GM19468 (cell line): Measurements from ENCODE around the gene NAA60.
"Not testable (repeated sequence)": the region's sequence is repeated elsewhere in the genome, so short reads cannot be mapped to it uniquely, and the experiment has no call there.

Experiments used
- ATAC-seq: cut with Tn5 transposase; IDR thresholded peaks from one replicate; pipeline ENCODE4 v1.9.1; 2021; ENCODE audit warnings: mild to moderate bottlenecking, moderate library complexity, moderate number of reproducible peaks; ENCODE audit not compliant: unreplicated experiment; ENCODE audit errors: extremely low read depth

The NAA60 gene

DNA sequence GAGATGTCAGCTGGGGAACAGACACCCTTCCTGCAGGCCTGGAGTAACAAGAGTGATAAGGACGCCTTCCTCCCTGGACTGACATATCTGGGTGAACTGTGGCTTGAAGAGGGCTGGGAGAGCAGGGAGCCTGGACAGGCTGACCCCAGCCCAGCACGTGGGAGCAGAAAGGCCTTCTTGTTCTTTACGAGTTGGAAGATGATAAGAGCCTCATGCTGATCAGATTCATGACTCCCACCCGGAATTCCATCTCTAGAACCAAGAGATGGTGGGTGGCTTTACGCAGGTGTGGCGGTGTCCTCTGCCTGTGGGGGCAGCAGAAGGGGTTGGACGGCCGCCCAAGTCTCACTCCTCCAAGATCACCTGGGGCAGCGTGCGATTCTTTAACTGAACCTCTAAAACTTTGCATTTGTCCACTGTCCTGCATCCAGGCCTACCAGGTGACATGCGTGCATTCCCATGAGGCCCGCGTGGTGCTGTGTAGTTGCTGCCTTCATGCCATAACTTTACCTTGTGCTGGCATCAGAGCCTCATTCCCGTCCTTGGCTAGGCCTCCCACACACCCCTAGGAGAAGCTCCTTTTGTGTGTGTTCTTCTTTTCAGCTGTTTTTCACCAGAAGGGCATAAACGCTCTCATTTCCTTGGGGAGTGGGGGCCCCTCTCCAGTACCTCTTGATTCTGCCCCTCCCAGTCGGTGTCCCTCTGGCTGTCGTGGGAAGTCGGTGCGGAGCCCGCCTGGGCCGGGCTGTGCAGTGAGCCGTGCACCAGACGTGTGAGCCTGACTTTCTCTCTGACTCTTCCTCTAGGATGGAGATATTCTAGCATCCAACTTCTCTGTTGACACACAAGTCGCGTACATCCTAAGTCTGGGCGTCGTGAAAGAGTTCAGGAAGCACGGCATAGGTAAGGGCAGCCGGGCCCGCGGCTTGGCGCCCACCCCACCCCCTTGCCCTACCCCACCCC lies 38.5 kb downstream of the NAA60 start:
- no peak for ATAC-seq

DNA sequence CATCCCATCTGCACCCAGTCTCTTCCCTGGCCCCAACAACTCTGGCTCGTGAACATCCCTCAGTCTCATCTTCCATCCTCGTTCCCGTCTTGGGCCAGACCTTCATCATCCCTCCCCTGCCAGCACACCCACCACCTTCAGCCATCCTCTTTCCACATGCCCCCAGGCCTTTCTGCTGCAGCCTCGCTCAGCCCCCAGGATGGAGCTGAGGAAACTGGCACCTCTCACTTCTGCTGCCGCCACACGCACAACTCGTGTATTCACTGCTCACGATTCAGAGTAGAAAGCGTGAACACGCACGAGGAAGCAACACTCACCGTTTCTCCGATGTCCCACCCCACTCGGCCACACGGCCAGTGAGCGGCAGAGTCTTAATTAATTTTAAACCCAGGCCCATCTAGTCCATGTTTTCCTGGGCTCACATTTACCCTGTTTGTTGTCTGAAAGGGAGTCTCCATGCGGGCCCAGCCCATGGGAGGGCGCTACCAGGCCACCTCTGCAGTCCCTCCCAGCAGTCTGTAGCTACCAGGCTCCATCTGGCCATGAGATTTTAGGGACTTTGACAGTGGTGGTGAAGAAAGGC lies 39.3 kb downstream of the NAA60 start:
- no peak for ATAC-seq

DNA sequence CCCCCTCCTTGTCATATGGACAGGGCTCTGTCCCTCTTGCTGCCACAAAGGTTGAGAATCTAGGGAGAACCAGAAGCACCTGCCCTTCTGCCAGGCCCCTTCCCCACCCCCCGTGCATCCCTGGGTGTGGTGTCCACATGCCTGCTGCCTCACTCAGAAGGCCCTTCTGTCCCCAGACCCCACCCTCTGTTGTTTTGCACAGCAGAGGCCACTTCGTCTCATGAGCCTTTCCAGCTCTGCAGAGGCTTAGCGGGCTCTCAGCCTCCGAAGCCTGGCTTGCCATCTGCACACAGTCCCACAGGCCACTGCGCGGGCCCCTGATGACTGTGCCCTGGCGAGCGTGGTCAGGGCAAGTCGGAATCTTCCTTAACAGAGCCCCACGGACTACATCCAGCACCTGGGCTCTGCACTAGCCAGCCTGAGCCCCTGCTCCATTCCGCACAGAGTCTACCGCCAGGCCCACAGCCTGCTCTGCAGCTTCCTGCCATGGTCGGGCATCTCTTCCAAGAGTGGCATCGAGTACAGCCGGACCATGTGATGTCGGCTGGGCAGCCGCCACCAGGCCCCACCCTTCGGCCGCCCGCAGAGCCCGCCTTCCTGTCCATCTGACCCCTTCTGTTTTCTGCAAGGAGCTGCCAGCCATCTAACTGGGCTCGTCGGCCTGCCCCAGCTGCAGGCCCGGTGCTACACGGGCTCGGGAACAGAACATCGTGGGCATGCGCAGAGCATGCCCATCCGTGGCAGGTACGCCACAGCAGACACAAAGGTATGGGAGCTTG lies 41.0 kb downstream of the NAA60 start:
- no peak for ATAC-seq

DNA sequence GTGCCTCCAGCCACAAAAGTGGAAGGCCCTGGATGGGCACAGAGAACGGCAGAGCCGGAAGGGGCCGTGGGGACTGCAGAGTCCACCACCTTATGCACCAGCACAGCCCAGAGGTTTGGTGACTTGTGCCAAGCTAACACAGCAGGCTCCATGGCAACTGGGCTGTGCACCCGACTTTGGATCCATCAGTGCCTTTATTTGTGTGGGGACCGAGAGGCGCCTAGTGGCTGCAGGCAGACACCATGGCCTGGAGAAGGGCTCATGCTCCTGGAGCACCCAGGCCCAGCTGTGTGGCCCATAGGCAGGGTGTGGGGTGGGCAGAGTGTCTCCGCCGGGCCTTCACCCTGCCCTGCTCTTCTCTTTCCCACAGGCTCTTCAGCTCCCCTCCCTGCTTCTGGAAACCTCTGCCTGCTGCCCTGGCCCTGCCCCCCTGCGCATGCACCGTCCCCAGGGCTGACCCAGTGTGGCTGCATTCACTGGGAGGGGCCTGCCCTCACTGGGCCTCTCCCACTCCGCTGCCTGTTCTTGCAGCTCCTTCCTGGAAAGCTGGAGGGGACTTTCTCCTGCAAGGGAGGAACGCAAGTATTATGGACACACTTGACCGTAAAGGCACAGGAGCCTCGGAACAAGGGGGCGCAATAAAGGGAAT lies 41.7 kb downstream of the NAA60 start:
- no peak for ATAC-seq

DNA sequence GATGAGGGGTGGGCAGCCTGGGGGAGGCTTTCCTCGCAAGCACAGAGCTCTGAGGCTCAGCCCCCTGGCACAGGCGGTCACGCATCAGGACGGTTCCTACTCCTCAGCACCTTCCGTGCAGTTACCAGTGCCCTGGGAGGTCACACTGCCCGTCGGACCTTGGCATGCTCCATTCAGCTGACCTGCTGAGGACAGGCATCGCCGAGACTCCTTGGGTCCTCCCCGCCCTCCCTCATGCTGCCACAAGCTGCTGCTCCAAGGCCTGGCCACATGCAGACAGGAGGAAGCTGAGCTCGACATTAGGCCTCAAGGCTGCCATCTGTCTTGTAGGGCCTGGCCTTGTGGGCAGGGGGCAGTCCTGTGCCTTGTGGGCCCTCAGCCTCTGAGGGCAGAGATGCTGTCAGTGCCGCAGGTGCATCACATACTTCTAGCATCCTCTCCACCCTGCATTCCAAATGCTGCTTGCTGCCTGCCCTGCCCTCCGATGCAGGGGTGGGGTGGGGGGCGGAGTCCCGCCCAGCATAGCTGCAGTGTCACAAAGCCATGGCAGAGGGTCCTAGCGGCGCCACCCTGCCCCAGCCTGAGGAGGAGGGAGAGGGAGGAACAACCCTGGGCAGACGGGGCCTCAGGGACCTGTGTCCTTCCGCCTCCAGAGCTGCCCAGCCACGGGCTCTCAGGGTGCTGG lies 42.5 kb downstream of the NAA60 start:
- ATAC-seq, result no peak

DNA sequence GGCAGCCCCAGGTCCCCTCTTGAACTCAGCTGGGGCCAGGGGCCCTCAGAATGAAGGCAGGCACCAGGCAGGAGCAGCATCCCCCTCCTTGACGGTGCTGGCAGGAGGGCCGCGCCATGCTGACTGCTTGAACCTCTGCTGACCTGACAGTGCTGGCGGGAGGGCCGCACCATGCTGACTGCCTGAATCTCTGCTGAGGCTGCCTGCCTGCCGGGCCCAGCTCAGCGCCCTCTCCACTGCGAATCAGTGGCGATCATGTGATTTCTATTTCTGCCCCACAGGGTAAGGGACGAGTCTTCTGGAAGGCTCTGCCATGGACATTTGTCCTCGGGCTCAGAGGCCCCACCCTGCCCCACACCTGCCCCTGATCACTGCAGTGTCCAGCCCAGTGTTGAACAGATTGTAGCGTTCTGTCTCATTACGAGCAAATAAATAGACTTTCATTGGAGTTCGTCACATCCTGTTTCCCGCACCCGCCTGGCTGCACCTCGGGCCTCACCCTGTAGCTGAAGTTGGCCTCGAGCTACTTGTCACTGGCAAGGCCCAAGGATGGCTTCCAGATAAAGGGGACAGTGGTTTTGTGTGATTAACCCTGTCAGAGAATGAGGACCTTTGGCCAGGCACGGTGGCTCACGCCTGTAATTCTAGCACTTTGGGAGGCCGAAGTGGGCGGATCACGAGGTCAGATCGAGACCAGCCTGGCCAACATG lies 43.2 kb downstream of the NAA60 start:
- no peak for ATAC-seq

DNA sequence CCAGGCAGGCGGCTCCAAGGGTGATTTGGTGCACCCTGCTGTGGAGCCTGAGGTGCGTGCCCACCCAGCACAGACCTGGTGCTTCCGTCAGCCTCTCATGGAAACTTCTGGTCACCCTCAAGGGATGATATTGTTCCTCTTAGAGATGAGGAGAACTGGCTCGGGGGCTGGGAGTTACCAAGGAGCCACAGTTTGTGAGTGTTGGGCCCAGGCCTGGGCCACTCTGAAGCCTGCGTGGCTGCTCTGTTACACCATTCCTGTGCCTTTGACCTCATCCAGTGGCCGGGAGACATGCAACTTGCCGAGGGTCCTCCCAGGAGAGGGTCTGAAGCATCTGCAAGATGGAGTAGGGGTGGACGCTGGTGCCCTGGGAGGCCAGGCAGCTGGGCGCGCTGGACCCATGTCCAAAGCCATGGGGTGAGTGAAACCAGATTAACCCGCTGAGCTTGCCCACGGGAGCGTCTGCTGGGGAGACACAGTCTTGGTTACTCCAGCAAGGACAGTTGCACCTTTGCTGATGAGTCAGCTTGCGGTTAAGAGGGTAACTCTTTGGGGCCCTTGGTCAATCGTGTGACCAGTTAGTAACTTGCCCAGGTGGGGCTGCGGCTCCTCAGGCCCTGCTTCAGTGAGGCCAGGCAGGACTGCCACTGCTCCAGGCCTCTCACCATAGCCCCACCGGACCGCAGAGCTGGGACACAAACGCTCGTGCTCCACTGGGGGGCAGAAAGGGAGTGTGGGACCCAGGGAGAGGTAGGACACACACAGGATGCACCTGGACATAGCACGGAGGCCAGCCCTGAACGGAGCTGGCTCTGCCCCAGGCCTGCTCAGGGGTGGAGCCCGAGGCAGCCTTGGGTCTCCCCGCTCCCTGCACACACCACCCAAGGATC lies 44.3 kb downstream of the NAA60 start:
- ATAC-seq, result no peak

DNA sequence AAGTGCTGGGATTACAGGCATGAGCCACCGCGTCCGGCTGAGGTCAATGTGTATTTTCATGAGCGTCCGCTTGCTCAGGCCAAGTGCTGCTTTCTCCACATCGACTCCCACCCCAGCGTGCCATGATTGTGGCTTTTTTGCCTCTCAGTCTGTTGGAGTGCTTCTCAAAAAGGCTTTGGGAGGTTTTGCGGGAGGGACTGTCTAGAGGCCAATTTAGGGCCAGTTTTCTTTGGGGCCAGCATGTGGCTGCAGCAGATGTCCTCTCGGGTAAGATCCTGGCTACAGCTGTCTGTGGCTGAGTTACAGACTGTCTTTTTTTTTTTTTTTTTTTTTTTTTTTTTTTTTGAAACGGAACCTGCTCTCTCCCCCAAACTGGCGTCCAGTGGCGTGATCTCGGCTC lies 45.3 kb downstream of the NAA60 start:
- ATAC-seq, result no peak

DNA sequence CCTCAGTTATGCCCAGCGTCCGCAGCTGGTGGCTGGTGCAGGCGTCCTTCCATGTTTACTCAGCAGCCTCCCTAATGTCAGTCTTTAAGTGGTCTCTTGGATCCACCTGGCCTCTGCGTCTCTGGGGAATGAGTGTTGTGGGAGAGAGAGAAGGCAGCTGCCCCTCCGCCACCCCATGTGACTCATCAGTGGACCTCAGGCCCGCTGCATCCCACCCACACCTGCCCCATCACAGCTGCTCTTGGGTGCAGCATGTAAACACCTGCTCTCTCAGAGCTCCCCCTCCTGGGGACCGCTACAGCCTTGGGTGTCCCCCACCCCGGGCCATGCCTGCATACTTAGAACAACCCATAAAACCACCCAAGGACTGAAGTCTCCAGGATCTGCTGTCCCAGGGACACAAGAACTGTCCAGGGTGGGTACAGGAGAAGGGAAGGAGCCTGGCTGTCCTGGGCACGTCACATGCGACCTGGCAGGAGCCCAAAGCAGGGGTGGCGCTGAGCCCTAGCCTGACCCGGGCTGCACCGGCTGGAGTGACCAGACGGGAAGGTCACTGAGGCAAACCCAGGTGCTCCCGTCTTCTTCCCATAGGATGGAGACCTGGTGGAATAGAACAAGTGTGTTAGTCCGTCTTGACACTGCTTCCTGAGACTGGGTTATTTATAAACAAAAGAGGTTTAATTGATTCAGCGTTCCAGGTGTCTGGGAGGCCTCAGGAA lies 47.6 kb downstream of the NAA60 start:
- ATAC-seq, result no peak

DNA sequence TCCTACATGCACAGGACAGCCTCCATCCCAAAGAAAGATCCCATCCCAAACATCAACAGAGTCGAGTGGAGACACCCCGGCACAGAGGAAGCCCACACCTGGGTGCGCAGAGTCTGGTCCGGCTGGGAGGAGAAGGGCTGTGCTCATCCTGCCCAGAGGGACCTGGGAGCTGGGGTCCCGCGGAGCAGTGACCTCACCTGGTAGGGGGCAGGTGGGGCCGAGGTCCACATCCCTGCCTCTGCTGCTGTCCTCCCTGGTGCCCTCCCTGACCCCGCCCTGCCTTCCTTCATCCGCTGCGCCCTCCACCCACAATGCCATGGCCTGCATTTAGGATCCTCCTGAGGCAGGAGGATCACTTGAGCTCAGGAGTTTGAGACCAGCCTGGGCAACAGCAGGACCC lies 48.9 kb downstream of the NAA60 start:
- ATAC-seq, result no peak

DNA sequence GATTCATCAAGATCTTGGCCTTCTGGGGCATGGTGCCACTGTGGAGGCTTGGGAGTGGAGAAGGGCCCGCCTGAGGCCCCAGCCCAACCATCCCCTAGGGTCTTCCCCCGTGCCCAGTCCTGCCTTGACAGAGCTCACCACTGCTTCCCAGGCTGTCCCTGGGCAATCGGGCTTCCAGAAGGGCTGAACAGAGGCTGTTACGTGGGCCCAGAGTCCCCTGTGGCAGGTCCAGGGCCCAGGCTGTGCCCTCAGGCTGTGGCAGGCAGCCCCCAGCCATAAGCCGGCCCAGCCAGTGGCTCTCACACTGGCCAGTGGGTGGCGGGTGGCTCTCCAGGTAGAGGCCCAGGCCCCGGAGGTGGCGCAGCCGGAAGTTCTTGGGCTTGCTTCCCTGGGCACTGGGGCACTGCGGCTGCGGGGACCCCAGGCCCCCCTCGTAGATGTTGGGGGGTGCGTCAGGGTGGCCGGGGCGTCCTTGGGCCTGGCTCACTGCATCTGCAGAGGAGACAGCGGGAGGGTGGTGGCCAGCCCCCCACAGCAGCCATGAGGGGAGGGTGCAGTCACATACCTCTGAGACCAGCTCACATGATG lies 51.0 kb downstream of the NAA60 start:
- no peak for ATAC-seq

DNA sequence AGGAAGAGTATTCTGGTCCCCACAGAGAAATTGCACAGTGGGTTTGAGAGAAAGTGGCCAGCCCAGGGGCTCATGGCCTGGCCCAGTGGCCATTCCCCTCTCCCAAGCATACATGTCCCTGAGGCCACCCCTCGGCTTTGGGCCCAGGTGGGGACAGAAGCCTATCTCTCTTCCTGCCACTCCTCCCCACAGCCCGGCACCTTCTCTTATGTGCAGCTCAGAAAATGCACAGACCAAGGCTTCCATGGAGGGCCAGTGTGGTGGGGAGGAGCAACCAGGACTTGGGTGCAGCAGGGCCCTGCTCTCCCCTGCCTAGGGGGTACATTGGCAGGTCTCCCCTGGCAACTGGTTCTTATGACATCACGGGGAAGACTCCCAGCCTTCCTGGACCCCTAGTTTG lies 51.7 kb downstream of the NAA60 start, which contains the start of gene C16orf90:
C16orf90 (minus strand) TSS at position 314 of the 400 bp plus-strand sequence; CDS start at position 246, 68 bp downstream.
- no peak for ATAC-seq

DNA sequence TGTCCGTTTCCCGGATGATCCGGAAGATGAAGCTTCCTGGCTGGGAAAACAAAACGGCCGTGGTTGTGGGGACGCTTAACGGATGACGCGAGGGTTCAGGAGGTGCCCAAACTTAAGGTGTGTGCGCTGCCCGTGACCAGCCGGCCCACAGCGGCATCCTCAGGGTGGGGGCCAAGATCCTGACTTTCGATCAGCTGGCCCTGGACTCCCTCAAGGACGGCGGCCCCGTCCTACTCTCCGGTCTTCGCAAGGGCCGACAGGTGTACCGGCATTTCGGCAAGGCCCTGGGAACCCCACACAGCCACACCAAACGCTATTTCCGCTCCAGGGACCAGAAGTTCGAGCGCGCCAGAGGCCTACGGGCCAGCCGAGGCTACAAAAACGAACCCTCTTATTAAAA lies 52.9 kb downstream of the NAA60 start:
- no peak for ATAC-seq

DNA sequence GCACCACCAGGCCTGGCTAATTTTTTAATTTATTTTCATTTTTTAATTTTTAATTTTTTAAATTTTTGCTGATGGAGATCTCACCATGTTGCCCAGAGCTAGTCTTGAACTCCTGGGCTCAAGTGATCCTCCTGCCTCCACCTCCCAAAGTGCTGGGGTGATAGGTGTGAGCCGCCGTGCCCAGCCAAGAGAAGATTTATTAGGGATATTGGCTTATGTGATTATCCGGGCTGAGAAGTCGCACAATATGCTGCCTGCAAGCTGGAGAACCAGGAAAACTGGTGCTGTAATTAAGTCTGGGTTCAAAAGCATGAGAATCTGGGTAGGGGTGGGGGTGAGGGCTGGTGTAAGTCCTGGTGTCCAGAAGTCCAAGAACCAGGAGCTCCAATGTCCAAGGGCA lies 54.3 kb downstream of the NAA60 start:
- no peak for ATAC-seq

DNA sequence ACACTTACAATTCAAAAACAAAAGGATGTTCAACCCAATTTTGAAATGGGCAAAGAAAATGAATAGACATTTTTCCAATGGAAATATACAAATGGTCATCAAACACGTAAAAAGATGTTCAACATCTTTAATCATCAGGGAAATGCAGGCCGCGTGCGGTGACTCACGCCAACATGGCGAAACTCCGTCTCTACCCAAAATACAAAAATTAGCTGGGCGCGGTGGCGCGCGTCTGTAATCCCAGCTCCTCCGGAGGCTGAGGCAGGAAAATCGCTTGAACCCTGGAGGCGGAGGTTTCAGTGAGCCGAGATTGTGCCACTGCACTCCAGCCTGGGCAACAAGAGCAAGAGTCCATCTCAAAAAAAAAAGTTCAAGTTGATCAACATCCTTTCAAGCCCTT lies 55.5 kb downstream of the NAA60 start:
- no peak for ATAC-seq

DNA sequence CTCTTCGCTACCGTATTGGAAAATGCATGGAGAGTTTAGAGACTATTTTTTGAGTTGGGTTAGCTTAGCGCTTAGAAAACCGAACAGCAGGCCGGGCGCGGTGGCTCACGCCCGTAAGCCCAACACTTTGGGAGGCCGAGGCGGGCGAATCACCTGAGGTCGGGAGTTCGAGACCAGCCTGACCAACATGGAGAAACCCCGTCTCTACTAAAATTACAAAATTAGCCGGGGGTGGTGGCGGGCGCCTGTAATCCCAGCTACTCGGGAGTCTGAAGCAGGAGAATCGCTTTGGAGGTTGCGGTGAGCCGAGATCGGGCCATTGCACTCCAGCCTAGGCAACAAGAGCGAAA lies 57.9 kb downstream of the NAA60 start:
- ATAC-seq, result not testable (repeated sequence)

DNA sequence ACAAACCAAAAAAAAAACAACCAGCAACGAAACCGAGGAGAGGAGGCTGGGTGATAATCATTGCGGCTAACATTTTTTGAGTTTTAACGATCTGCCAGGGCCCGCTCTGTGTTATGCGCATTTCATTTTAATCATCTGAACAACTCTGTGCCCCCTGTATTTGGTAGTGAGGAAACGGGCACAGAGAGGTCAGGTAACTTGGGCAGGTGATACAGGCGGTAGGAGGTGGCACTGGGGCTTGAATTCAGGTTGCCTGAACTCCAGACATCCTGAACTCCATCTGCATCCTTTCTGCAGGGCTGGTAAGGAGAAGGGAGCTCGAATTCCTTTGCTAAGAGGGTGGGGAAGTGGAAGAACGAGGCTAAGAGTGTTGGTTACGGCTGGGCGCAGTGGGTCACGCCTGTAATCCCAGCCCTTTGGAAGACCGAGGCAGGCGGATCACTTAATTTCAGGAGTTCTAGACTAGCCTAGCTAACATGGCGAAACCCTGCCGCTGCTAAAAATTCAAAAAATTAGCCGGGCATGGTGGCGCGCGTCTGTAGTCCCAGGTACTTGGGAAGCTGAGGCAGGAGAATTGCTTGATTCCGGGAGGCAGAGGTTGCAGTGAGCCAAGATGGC lies 58.4 kb downstream of the NAA60 start:
- ATAC-seq, result no peak
